HEK293 (cell line): ENCODE measurements around the gene SYT14.
"Not testable (repeated sequence)": the region's sequence is repeated elsewhere in the genome, so short reads cannot be mapped to it uniquely, and the experiment has no call there.

Experiments
- CTCF ChIA-PET: fragments of 350-600 bp; formaldehyde crosslinking; extraction: SDS; loops from one replicate; lab custom pipeline; 2021; ENCODE audit warnings: antibody characterized with exemption; lab: Yijun Ruan, JAX
- POLR2A ChIA-PET: fragments of 300-600 bp; formaldehyde crosslinking; extraction: SDS; loops from one replicate; lab custom pipeline; 2020; ENCODE audit warnings: antibody characterized with exemption, inconsistent platforms; lab: Yijun Ruan, JAX
- H3K27ac ChIP-seq: fragments of 200-500 bp; sonication (Bioruptor generic); 2 replicates; pipeline ENCODE4 v1.5.1; 2014; ENCODE audit warnings: low read depth, low read length, control low read depth, inconsistent platforms; ENCODE audit errors: extremely low read depth
- H3K36me3 ChIP-seq, 2 experiments: fragments of 200-500 bp in 1 of 2; sonication (Bioruptor generic) in 1 of 2; 1 replicate in 1 of 2; 2 replicates in 1 of 2; pipeline ENCODE4 v1.5.1; 2014 to 2017; ENCODE audit warnings: inconsistent platforms in 2 of 2, low read length in 2 of 2; ENCODE audit not compliant: control insufficient read depth in 2 of 2, insufficient read depth in 1 of 2
- H3K4me1 ChIP-seq: fragments of 200-500 bp; sonication (Bioruptor generic); 2 replicates; pipeline ENCODE4 v1.5.1; 2014; ENCODE audit warnings: mild to moderate bottlenecking, low read length, inconsistent platforms; ENCODE audit not compliant: control insufficient read depth, insufficient read depth
- H3K4me3 ChIP-seq: 2 replicates; pipeline ENCODE4 v1.5.1; 2011; ENCODE audit warnings: low read depth, mild to moderate bottlenecking, control low read depth, low read length, moderate library complexity
- H3K9me3 ChIP-seq: fragments of 200-500 bp; sonication (Bioruptor generic); 2 replicates; pipeline ENCODE4 v1.5.1; 2014; ENCODE audit warnings: low read depth, low read length, inconsistent platforms; ENCODE audit not compliant: control insufficient read depth, insufficient read depth
- HOXD13 ChIP-seq: sonication (generic); formaldehyde crosslinking; IDR thresholded peaks from 2 replicates; pipeline ENCODE4 v1.8.0; 2022; ENCODE audit warnings: missing genetic modification reagents, borderline replicate concordance
- INSM2 ChIP-seq: fragments of 450-650 bp; formaldehyde crosslinking; IDR thresholded peaks from 2 replicates; pipeline ENCODE4 v1.5.1; 2016; ENCODE audit warnings: missing biosample characterization, missing genetic modification characterization
- PRDM6 ChIP-seq: fragments of 450-650 bp; formaldehyde crosslinking; IDR thresholded peaks from 2 replicates; pipeline ENCODE4 v1.5.1; 2017; ENCODE audit warnings: missing biosample characterization, missing genetic modification characterization
- SCRT1 ChIP-seq: fragments of 450-650 bp; formaldehyde crosslinking; IDR thresholded peaks from 2 replicates; pipeline ENCODE4 v1.5.1; 2016; ENCODE audit warnings: missing biosample characterization, missing genetic modification characterization, borderline replicate concordance
- SCRT2 ChIP-seq: fragments of 450-650 bp; formaldehyde crosslinking; IDR thresholded peaks from 2 replicates; pipeline ENCODE4 v1.5.1; 2016; ENCODE audit warnings: missing biosample characterization, missing genetic modification characterization
- ZNF112 ChIP-seq: fragments of 450-650 bp; formaldehyde crosslinking; IDR thresholded peaks from 2 replicates; pipeline ENCODE4 v1.5.0; 2017; ENCODE audit warnings: missing biosample characterization, missing genetic modification characterization
- ZNF140 ChIP-seq: fragments of 450-650 bp; formaldehyde crosslinking; IDR thresholded peaks from 2 replicates; pipeline ENCODE4 v1.5.1; 2016; ENCODE audit warnings: missing biosample characterization, missing genetic modification characterization
- ZNF157 ChIP-seq: fragments of 450-650 bp; formaldehyde crosslinking; IDR thresholded peaks from 2 replicates; pipeline ENCODE4 v1.5.1; 2016; ENCODE audit warnings: missing biosample characterization, missing genetic modification characterization
- ZNF221 ChIP-seq: fragments of 450-650 bp; formaldehyde crosslinking; IDR thresholded peaks from 2 replicates; pipeline ENCODE4 v1.5.1; 2017; ENCODE audit warnings: missing biosample characterization, missing genetic modification characterization, borderline replicate concordance
- ZNF292 ChIP-seq: fragments of 450-650 bp; formaldehyde crosslinking; IDR thresholded peaks from 2 replicates; pipeline ENCODE4 v1.5.1; 2016; ENCODE audit warnings: low read depth, missing biosample characterization, missing genetic modification characterization, borderline replicate concordance
- ZNF473 ChIP-seq: fragments of 450-650 bp; formaldehyde crosslinking; IDR thresholded peaks from 2 replicates; pipeline ENCODE4 v1.5.1; 2017; ENCODE audit warnings: missing biosample characterization, missing genetic modification characterization
- ZNF510 ChIP-seq: fragments of 450-650 bp; formaldehyde crosslinking; IDR thresholded peaks from 2 replicates; pipeline ENCODE4 v1.5.1; 2018; ENCODE audit warnings: mild to moderate bottlenecking, missing genetic modification characterization, missing biosample characterization; ENCODE audit not compliant: insufficient replicate concordance
- ZNF558 ChIP-seq: fragments of 450-650 bp; formaldehyde crosslinking; IDR thresholded peaks from 2 replicates; pipeline ENCODE4 v1.5.1; 2016; ENCODE audit warnings: missing biosample characterization, missing genetic modification characterization
- ZNF624 ChIP-seq: fragments of 450-650 bp; formaldehyde crosslinking; IDR thresholded peaks from 2 replicates; pipeline ENCODE4 v1.5.1; 2017; ENCODE audit warnings: missing biosample characterization, missing genetic modification characterization
- ZNF629 ChIP-seq: fragments of 450-650 bp; formaldehyde crosslinking; IDR thresholded peaks from 2 replicates; pipeline ENCODE4 v1.5.1; 2017; ENCODE audit warnings: missing biosample characterization, missing genetic modification characterization
- ZNF701 ChIP-seq: fragments of 450-650 bp; formaldehyde crosslinking; IDR thresholded peaks from 2 replicates; pipeline ENCODE4 v1.5.1; 2016; ENCODE audit warnings: missing biosample characterization, missing genetic modification characterization
- ZNF747 ChIP-seq: fragments of 450-650 bp; formaldehyde crosslinking; IDR thresholded peaks from 2 replicates; pipeline ENCODE4 v1.5.1; 2016; ENCODE audit warnings: missing biosample characterization, missing genetic modification characterization
- ZNF777 ChIP-seq: fragments of 450-650 bp; formaldehyde crosslinking; IDR thresholded peaks from 2 replicates; pipeline ENCODE4 v1.5.1; 2017; ENCODE audit warnings: missing biosample characterization, missing genetic modification characterization, borderline replicate concordance
- TF ChIP-seq, protein P1 (sequence below): fragments of 450-650 bp; formaldehyde crosslinking; IDR thresholded peaks from 2 replicates; pipeline ENCODE4 v1.5.1; 2016; ENCODE audit warnings: missing biosample characterization, missing genetic modification characterization, low read depth
- TF ChIP-seq, protein P2 (sequence below): fragments of 450-650 bp; formaldehyde crosslinking; IDR thresholded peaks from 2 replicates; pipeline ENCODE4 v1.5.1; 2016; ENCODE audit warnings: missing biosample characterization, missing genetic modification characterization, borderline replicate concordance

SYT14 gene

DNA sequence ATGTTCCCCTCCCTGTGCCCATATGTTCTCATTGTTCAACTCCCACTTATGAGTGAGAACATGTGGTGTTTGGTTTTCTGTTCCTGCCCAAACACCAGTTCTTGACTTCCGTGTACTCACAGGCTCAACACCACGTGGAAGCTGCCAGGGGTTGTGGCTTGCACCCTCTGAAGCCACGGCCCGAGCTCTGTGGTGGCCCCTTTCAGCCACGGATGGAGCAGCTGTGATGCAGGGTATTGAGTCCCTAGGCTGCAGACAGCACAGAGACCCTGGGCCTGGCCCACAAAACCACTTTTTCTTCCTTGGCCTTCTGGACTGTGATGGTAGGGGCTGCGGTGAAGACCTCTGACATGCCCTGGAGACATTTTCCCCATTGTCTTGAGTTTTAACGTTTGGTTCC is 111.6 kb downstream of the SYT14 start (continued):
- no peak for TF ChIP-seq PRDM6 (tag by site-specific recombination)
- no peak for TF ChIP-seq ZNF140 (tag by site-specific recombination)

- H3K4me3 ChIP-seq, POLR2A ChIA-PET, H3K9me3 ChIP-seq, H3K36me3 ChIP-seq, H3K27ac ChIP-seq, CTCF ChIA-PET, H3K4me1 ChIP-seq: not testable (repeated sequence)
- peak; percentile 58 for TF ChIP-seq ZNF510 (tag by site-specific recombination)
These were observed 112.5 kb downstream of the SYT14 start for GRCh38 chr1:210050491-210050890.

- POLR2A ChIA-PET, result no interaction called here
- Histone ChIP-seq H3K9me3 (no peaks in the 10 kb centered on the region), H3K4me1 (no peaks in the 10 kb centered on the region), H3K4me3 (no peak overlapping the region), H3K36me3 (no peaks in the 10 kb centered on the region), H3K27ac (no peak overlapping the region)
- no peak for TF ChIP-seq ZNF701
- TF ChIP-seq SCRT1 (tag by site-specific recombination), result peak; percentile 57; the same call in 1 of the 2 replicates
- TF ChIP-seq SCRT2, result peak; percentile 84
- TF ChIP-seq, protein P1, sequence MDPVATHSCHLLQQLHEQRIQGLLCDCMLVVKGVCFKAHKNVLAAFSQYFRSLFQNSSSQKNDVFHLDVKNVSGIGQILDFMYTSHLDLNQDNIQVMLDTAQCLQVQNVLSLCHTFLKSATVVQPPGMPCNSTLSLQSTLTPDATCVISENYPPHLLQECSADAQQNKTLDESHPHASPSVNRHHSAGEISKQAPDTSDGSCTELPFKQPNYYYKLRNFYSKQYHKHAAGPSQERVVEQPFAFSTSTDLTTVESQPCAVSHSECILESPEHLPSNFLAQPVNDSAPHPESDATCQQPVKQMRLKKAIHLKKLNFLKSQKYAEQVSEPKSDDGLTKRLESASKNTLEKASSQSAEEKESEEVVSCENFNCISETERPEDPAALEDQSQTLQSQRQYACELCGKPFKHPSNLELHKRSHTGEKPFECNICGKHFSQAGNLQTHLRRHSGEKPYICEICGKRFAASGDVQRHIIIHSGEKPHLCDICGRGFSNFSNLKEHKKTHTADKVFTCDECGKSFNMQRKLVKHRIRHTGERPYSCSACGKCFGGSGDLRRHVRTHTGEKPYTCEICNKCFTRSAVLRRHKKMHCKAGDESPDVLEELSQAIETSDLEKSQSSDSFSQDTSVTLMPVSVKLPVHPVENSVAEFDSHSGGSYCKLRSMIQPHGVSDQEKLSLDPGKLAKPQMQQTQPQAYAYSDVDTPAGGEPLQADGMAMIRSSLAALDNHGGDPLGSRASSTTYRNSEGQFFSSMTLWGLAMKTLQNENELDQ (tag by site-specific recombination), result no peak
- CTCF ChIA-PET, result interaction anchor here (0.6 to 0.9 kb wide), 3 partner anchors 32 to 193 kb away, joined by 3 read pairs; no protein-coding TSS in a partner anchor
These were observed 115.1 kb downstream of the SYT14 start for GRCh38 chr1:210053126-210053525.

GRCh38 chr1:210057593-210057992 is 119.6 kb downstream of the SYT14 start:
- no peaks in the 10 kb centered on the region for H3K36me3 ChIP-seq
- no peaks in the 10 kb centered on the region for H3K9me3 ChIP-seq
- peaks cover 2% of the 10 kb centered on the region; the same call in 1 of the 2 replicates for H3K4me1 ChIP-seq
- CTCF ChIA-PET, result interaction anchor here (0.7 kb wide), 1 partner anchor 1513 kb away, joined by 3 read pairs; no protein-coding TSS in a partner anchor
- POLR2A ChIA-PET, result no interaction called here
- TF ChIP-seq ZNF624 (no peak), INSM2 (tag by site-specific recombination) (no peak), ZNF112 (no peak), ZNF473 (no peak)
- no peak overlapping the region for H3K4me3 ChIP-seq
- H3K27ac ChIP-seq, result no peak overlapping the region

GRCh38 chr1:210061992-210062391 is 124.0 kb downstream of the SYT14 start:
- peaks cover 2% of the 10 kb centered on the region; the same call in 1 of the 2 replicates for H3K4me1 ChIP-seq
- no peaks in the 10 kb centered on the region for H3K9me3 ChIP-seq
- H3K4me3 ChIP-seq, result no peak overlapping the region
- ChIA-PET POLR2A (no interaction called here), CTCF (interaction anchor here (0.5 to 0.6 kb wide), 2 partner anchors 117 to 1148 kb away, joined by 3 to 5 read pairs; no protein-coding TSS in a partner anchor)
- H3K27ac ChIP-seq, result no peak overlapping the region
- H3K36me3 ChIP-seq, result no peaks in the 10 kb centered on the region
- TF ChIP-seq ZNF558 (tag by site-specific recombination) (no peak), ZNF292 (tag by site-specific recombination) (no peak), ZNF221 (no peak), ZNF777 (tag by site-specific recombination) (no peak), HOXD13 (no peak), ZNF157 (tag by site-specific recombination) (no peak), ZNF629 (tag by site-specific recombination) (no peak), ZNF747 (tag by site-specific recombination) (no peak)
- TF ChIP-seq, protein P2, sequence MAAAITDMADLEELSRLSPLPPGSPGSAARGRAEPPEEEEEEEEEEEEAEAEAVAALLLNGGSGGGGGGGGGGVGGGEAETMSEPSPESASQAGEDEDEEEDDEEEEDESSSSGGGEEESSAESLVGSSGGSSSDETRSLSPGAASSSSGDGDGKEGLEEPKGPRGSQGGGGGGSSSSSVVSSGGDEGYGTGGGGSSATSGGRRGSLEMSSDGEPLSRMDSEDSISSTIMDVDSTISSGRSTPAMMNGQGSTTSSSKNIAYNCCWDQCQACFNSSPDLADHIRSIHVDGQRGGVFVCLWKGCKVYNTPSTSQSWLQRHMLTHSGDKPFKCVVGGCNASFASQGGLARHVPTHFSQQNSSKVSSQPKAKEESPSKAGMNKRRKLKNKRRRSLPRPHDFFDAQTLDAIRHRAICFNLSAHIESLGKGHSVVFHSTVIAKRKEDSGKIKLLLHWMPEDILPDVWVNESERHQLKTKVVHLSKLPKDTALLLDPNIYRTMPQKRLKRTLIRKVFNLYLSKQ, result no peak
